AG08395 (cell line): Measurements from ENCODE around the gene AMPD3.

Source experiments
- DNase-seq: peaks from one replicate; pipeline ENCODE4 v3.0.0; 2012; ENCODE audit warnings: mixed read lengths, low spot score

Gene AMPD3

GRCh38 chr11:10540915-10541560 is 86.0 kb downstream of the AMPD3 start, which contains the start of gene RNF141:
Gene RNF141, minus strand, starts transcription at chr11:10541187. Its CDS starts 7,029 bp downstream, at chr11:10534158.
- peak; percentile 95 for DNase-seq

GRCh38 chr11:10541561-10541930 is 86.5 kb downstream of the AMPD3 start:
- no peak for DNase-seq

- DNase-seq = no peak
Measured at GRCh38 chr11:10542776-10543175, 87.7 kb downstream of the AMPD3 start.

DNA sequence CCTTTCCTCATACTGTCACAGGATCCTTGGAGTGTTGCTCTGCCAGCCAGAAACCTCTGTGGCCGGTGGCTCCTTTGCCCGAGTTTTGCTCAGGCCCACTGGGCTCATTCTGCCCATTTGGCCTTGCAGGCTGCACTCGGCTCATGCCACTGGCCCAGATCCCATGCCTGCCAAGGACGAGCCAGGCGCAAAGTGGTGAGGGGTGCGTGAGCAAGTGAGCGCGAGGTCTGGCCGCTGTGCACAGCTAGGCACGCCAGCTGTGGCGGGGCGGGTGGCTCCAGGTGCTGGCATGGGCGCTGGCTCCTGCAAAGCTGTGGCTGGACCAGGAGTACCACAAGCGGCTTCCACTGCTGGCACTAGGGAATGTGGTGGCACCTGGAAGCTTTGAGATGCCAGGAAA is 88.7 kb downstream of the AMPD3 start:
- no peak for DNase-seq

- no peak for DNase-seq
Measured at GRCh38 chr11:10544491-10545465, 89.7 kb downstream of the AMPD3 start.

DNA sequence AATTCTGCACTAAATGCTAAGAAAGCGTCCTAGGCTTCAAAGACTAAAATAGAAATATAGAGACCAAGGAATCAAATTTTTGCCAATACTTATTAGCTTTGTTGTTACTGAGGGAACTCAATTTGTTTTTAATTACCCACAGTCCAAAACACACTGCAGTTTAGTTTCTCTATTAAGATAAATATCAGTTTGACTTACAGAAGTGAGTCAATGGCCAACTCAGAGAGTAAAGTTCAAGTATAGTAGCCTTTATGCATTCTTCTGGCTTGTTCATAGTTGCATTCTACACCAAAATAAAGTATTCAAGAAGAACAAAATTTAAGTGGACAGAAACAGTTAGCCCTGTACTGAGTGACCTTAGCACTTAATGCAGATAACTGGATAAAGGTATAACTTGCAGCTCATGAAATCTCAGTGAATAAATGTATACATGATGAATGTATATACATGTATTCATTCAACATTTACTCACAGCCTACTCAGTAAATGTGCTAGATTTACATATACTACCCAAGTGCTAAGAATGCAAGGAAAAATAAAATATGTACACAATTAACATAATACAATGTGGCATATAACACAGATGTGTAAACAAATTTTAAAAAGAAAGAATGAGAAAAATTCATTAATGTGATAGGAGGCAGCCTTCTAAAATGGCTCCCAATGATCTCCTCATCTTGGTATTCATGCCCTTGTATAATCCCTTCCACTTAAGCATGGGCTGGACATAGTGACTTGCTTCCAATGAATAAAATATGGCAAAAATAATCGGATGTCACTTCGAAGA is 95.6 kb downstream of the AMPD3 start:
- peak; percentile 54 for DNase-seq

DNA sequence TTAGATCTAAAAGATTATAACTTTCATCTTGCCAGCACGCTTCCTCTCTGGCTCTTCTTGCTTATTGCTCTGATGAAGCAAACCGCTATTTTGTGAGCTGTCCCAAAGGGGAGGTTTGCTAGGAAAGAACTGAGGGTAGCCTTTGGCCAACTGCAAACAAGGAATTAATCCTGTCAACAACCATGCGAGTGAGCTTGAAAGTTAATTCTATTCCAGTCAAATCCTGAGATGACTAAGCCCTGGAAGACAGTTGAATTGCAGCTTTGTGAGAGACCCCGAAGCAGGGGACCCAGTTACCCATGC is 96.2 kb downstream of the AMPD3 start:
- no peak for DNase-seq

DNA sequence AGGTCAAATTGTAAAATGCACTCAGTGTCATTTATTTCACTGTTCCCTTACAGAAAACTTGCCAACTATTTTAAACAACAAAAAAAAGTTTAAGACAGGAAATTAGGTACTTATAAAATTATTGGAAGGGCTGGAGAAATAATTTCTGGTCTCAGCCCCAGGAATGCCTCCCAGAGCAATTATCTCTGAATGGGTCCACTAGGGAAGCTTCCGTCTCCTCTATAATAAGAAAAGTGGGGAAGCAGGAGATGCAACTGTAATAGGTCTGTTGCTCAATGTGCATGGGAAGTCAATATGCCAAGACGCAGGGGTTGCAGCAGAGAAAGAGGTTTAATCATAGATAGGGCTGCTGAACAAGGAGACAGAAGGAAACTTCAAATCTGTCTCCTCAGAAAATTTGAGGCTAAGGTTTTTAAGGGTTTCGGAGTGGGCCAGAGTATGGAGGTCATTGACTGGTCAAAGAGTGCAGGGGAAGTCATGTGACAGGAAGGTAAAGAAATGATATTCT is 96.8 kb downstream of the AMPD3 start:
- DNase-seq = no peak

DNA sequence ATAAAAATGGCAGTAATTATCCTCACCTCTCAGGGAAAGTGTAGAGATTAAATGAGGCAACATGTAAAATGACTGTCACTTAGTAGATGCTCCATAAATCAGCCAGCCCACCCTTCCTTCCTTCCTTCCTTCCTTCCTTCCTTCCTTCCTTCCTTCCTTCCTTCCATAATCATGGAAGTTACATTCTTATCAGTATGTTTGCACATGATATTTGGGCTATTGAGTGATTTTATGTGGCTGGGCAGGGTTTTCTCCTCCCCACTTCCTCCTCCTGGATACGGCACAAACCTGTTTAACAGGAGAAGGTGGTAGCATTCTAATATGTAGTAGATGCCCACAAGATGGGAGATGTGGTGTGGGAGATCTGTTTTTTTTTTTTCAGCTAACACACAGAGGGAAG is 101.5 kb downstream of the AMPD3 start:
- no peak for DNase-seq
